GM19468 (cell line): ENCODE data around the gene PRR36.
A peak's percentile ranks its signal among the peaks of the same experiment; 100 is the strongest.
"Not testable (repeated sequence)": the region's sequence is repeated elsewhere in the genome, so short reads cannot be mapped to it uniquely, and the experiment has no call there.

ENCODE experiments used
- ATAC-seq: cut with Tn5 transposase; IDR thresholded peaks from one replicate; pipeline ENCODE4 v1.9.1; 2021; ENCODE audit warnings: mild to moderate bottlenecking, moderate library complexity, moderate number of reproducible peaks; ENCODE audit not compliant: unreplicated experiment; ENCODE audit errors: extremely low read depth

PRR36 gene

GRCh38 chr19:7874076-7874896, at the start of gene PRR36:
Gene PRR36 (minus strand): TSS chr19:7874390. CDS start chr19:7873689, 701 bp downstream.
- ATAC-seq, result no peak

- no peak for ATAC-seq
Measured at GRCh38 chr19:7923295-7924191, 49.4 kb upstream of the PRR36 start.

GRCh38 chr19:7922836-7923195, 48.6 kb upstream of the PRR36 start:
- no peak for ATAC-seq

- ATAC-seq, result no peak
Measured at GRCh38 chr19:7921967-7922835, 48.0 kb upstream of the PRR36 start.

GRCh38 chr19:7921302-7921966, 47.2 kb upstream of the PRR36 start:
- ATAC-seq, result no peak

GRCh38 chr19:7920519-7921301, 46.5 kb upstream of the PRR36 start:
- peak; percentile 21 for ATAC-seq

- peak; percentile 34 for ATAC-seq
Measured at GRCh38 chr19:7919610-7920518, 45.7 kb upstream of the PRR36 start, which contains the start of gene SNAPC2. Gene SNAPC2 (plus strand): TSS chr19:7920338. CDS start chr19:7920367, 29 bp downstream.

GRCh38 chr19:7918615-7919421, 44.6 kb upstream of the PRR36 start:
- no peak for ATAC-seq

- not testable (repeated sequence) for ATAC-seq
Measured at GRCh38 chr19:7918062-7918614, 43.9 kb upstream of the PRR36 start.

GRCh38 chr19:7917267-7918061, 43.3 kb upstream of the PRR36 start:
- ATAC-seq, result no peak

- ATAC-seq, result no peak
Measured at GRCh38 chr19:7916955-7917266, 42.7 kb upstream of the PRR36 start.

GRCh38 chr19:7916103-7916954, 42.1 kb upstream of the PRR36 start:
- ATAC-seq, result no peak

- ATAC-seq, result no peak
Measured at GRCh38 chr19:7915250-7916102, 41.3 kb upstream of the PRR36 start.

GRCh38 chr19:7914598-7915045, 40.4 kb upstream of the PRR36 start, which contains the start of gene TGFBR3L:
Gene TGFBR3L (plus strand): TSS chr19:7914830.
- no peak for ATAC-seq
